PC-3 (cell line): ENCODE results near the gene ZBTB40. TPM values are rescaled to one million over a fixed set of nuclear protein-coding genes. Genes with fewer than 3 reads are reported as not detected.

ENCODE experiments used
- ATAC-seq: fragments of 200-7000 bp; cut with Tn5 transposase; 2 replicates; pipeline ENCODE4 v1.9.1; 2020; ENCODE audit warnings: mild to moderate bottlenecking, moderate library complexity
- BruUV-seq: library from RNA; stranded (reverse); fragments of 400-500 nt; replicated peaks from 2 replicates; lab custom pipeline; 2021; lab: Mats Ljungman, UMichigan
- CTCF ChIA-PET: fragments of 300-600 bp; sonication (Branson Sonifier 250); formaldehyde crosslinking; loops from one replicate; lab custom pipeline; 2022; ENCODE audit warnings: antibody characterized with exemption; lab: Charles Lee
- POLR2A ChIA-PET: fragments of 300-600 bp; sonication (Branson Sonifier 250); formaldehyde crosslinking; loops from one replicate; lab custom pipeline; 2022; ENCODE audit warnings: antibody characterized with exemption; ENCODE audit not compliant: unreplicated experiment; lab: Charles Lee
- DNase-seq: peaks from one replicate; pipeline ENCODE4 v3.0.0-alpha.2; 2015
- H2AFZ ChIP-seq: fragments of 300-600 bp; sonication (generic); 2 replicates; pipeline ENCODE4 v1.6.0; 2016; ENCODE audit warnings: antibody characterized with exemption, low read length
- H3F3A ChIP-seq: fragments of 300-600 bp; sonication (generic); one replicate; pipeline ENCODE4 v1.6.0; 2017; ENCODE audit warnings: antibody characterized with exemption, low read length, control low read depth, mild to moderate bottlenecking; ENCODE audit not compliant: unreplicated experiment
- H3K27ac ChIP-seq: fragments of 300-600 bp; sonication (generic); 2 replicates; pipeline ENCODE4 v1.5.1; 2016; ENCODE audit warnings: mild to moderate bottlenecking, low read length
- H3K27me3 ChIP-seq: fragments of 300-600 bp; sonication (generic); 2 replicates; pipeline ENCODE4 v1.6.1; 2016; ENCODE audit warnings: low read length, mixed read lengths
- H3K36me3 ChIP-seq: fragments of 300-600 bp; sonication (generic); 2 replicates; pipeline ENCODE4 v1.6.1; 2016; ENCODE audit warnings: low read depth, mixed run types, low read length, mixed read lengths
- H3K4me1 ChIP-seq: fragments of 300-600 bp; sonication (generic); 2 replicates; pipeline ENCODE4 v1.5.1; 2016; ENCODE audit warnings: low read length; ENCODE audit not compliant: insufficient read depth
- H3K4me2 ChIP-seq: fragments of 300-600 bp; sonication (generic); 2 replicates; pipeline ENCODE4 v1.6.0; 2016; ENCODE audit warnings: low read length
- H3K4me3 ChIP-seq: fragments of 300-600 bp; sonication (generic); 2 replicates; pipeline ENCODE4 v1.5.1; 2016; ENCODE audit warnings: mild to moderate bottlenecking, low read length, mixed read lengths
- H3K79me2 ChIP-seq: fragments of 300-600 bp; sonication (generic); 2 replicates; pipeline ENCODE4 v1.6.1; 2017; ENCODE audit warnings: low read length, mixed read lengths
- H3K9ac ChIP-seq: fragments of 300-600 bp; sonication (generic); 2 replicates; pipeline ENCODE4 v1.6.0; 2016; ENCODE audit warnings: mild to moderate bottlenecking, low read length
- H3K9me2 ChIP-seq: fragments of 300-600 bp; sonication (generic); replicated peaks from 2 replicates; pipeline ENCODE4 v1.6.1; 2016; ENCODE audit warnings: mixed run types, low read length, mixed read lengths
- H3K9me3 ChIP-seq: fragments of 300-600 bp; sonication (generic); 2 replicates; pipeline ENCODE4 v1.6.1; 2016; ENCODE audit warnings: low read length, mixed read lengths
- H4K20me1 ChIP-seq: fragments of 300-600 bp; sonication (generic); 2 replicates; pipeline ENCODE4 v1.6.1; 2016; ENCODE audit warnings: low read length, mixed read lengths
- EZH2 ChIP-seq: fragments of 300-600 bp; sonication (generic); IDR thresholded peaks from one replicate; pipeline ENCODE4 v1.6.1; 2017; ENCODE audit warnings: antibody characterized with exemption, mild to moderate bottlenecking, low read length; ENCODE audit not compliant: unreplicated experiment
- EZH2phosphoT487 ChIP-seq: fragments of 300-600 bp; sonication (generic); IDR thresholded peaks from 2 replicates; pipeline ENCODE4 v1.6.1; 2018; ENCODE audit warnings: mild to moderate bottlenecking, antibody characterized with exemption, low read length, borderline replicate concordance
- intact Hi-C: fragments of 100-400 bp; cut with micrococcal nuclease; formaldehyde crosslinking; loops from 2 replicates; pipeline ENCODE4 v1.9.0; 2023
- total RNA-seq: library from RNA; depleted of rRNA; stranded (reverse); fragments of >200 nt; gene quantifications from 2 replicates; pipeline ENCODE4 v1.2.3, GENCODE V29; 2014
- TF ChIP-seq, protein P1 (sequence below): fragments of 300-600 bp; sonication (generic); conservative IDR thresholded peaks from 2 replicates; pipeline ENCODE4 v1.5.1; 2017; ENCODE audit warnings: antibody characterized with exemption, low read depth, mild to moderate bottlenecking, low read length

The ZBTB40 gene
- total RNA-seq, 1 experiment from 2014 or later: 20.2 TPM

DNA sequence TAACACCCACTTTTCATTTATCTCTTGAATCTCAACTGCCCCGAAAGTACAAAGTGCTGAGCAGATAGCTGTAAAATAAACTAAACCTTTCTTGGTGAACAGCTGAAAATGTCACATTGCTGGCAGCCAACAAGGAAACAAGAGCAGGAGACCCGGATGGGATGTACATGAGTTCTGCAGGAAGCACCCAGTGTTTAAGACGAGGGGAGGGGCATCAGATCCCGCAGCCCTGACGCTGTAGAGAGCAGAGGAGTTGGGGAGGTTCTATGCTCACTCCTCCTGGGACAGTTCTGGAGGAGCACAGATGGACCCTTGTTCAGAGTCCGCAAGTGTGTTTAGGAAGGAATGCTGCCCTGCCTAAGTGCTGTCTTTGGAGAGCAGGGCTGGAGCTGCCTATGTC, 79.6 kb downstream of the ZBTB40 start:
- ChIA-PET CTCF (no interaction called here), POLR2A (no interaction called here)
- H3K27me3 ChIP-seq: no peaks in the 10 kb centered on the region
- no peaks in the 10 kb centered on the region for H3K9me2 ChIP-seq
- H3K27ac ChIP-seq: no peak overlapping the region
- no peaks in the 10 kb centered on the region for H3K36me3 ChIP-seq
- no peak overlapping the region for H2AFZ ChIP-seq
- H3K79me2 ChIP-seq: no peaks in the 10 kb centered on the region
- no peak for TF ChIP-seq EZH2phosphoT487
- TF ChIP-seq EZH2: no peak
- TF ChIP-seq, protein P1, sequence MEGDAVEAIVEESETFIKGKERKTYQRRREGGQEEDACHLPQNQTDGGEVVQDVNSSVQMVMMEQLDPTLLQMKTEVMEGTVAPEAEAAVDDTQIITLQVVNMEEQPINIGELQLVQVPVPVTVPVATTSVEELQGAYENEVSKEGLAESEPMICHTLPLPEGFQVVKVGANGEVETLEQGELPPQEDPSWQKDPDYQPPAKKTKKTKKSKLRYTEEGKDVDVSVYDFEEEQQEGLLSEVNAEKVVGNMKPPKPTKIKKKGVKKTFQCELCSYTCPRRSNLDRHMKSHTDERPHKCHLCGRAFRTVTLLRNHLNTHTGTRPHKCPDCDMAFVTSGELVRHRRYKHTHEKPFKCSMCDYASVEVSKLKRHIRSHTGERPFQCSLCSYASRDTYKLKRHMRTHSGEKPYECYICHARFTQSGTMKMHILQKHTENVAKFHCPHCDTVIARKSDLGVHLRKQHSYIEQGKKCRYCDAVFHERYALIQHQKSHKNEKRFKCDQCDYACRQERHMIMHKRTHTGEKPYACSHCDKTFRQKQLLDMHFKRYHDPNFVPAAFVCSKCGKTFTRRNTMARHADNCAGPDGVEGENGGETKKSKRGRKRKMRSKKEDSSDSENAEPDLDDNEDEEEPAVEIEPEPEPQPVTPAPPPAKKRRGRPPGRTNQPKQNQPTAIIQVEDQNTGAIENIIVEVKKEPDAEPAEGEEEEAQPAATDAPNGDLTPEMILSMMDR: no peak
- BruUV-seq: no TSS peak
- H3K9me3 ChIP-seq: no peaks in the 10 kb centered on the region
- no peak overlapping the region for H3K4me3 ChIP-seq
- no peak for DNase-seq
- intact Hi-C loops: no loop called here
- ATAC-seq: no peak
- no peaks in the 10 kb centered on the region for H4K20me1 ChIP-seq
- no peak overlapping the region for H3K9ac ChIP-seq
- no peaks in the 10 kb centered on the region for H3F3A ChIP-seq
- no peak overlapping the region for H3K4me2 ChIP-seq
- no peaks in the 10 kb centered on the region for H3K4me1 ChIP-seq

DNA sequence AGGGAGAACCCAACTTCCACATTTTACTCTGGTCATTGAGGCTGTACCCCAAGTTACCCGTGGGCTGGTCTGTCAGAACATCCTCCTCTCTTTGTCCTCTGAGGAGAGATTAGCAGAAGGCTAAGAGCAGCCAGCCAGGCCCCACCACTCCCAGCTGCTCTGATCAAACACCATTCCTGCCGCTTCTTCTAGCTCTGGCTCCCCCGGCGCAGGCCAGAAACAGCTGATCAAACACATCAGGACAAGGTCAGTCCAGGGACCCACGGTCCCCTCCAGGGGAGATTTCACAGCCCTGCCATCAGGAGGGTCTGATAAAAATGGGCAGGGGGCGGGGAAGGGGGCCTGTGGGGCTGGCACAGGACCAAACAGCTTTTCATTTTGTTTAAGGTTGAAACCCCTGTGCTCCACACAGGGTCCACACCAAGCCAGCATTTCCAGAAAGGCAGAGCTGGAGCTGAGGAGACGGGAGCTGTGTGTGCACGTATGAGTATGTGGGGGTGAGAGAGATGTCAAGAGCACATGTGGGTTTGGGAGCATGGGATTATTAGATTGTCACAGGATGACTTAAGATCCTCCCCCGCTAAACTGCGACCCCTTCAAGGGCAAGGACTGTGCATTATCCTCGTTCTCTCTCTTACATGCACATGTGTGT, 81.7 kb downstream of the ZBTB40 start:
- no peak overlapping the region for H3K4me3 ChIP-seq
- no TSS peak for BruUV-seq
- no peaks in the 10 kb centered on the region for H3K79me2 ChIP-seq
- ATAC-seq (no peak), DNase-seq (no peak)
- intact Hi-C loops: no loop called here
- no peaks in the 10 kb centered on the region for H3K9me3 ChIP-seq
- H3K4me2 ChIP-seq: no peak overlapping the region
- no peaks in the 10 kb centered on the region for H4K20me1 ChIP-seq
- no peaks in the 10 kb centered on the region for H3K4me1 ChIP-seq
- POLR2A ChIA-PET: no interaction called here
- CTCF ChIA-PET: no interaction called here
- H3K27me3 ChIP-seq: no peaks in the 10 kb centered on the region
- H3K36me3 ChIP-seq: no peaks in the 10 kb centered on the region
- no peak overlapping the region for H3K27ac ChIP-seq
- TF ChIP-seq EZH2 (no peak), EZH2phosphoT487 (no peak)
- TF ChIP-seq, protein P1: no peak
- H3K9ac ChIP-seq: no peak overlapping the region
- no peaks in the 10 kb centered on the region for H3F3A ChIP-seq
- H3K9me2 ChIP-seq: no peaks in the 10 kb centered on the region
- H2AFZ ChIP-seq: no peak overlapping the region

DNA sequence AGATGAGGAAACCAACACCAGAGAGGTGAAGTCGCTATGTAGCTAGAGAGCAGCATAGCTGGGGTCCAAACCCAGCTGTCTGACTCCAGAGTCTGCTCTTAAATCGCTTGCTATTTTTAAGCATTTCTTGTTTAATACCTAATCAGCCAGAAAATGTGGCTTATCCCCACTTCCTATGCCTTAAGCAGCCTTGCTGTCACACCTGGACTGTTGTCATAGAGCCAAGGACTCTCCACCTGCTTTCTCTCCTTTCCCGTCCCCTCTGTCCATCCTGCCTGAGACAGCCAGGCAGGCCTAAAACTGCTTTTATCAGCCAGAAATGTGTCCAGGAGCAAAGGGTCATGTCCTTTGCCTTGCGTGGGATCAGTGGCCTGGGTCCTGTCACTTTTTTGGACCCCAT, 83.3 kb downstream of the ZBTB40 start:
- H3K9ac ChIP-seq: no peak overlapping the region
- no peak overlapping the region for H2AFZ ChIP-seq
- H3K4me1 ChIP-seq: no peaks in the 10 kb centered on the region
- POLR2A ChIA-PET: no interaction called here
- no peak overlapping the region for H3K4me3 ChIP-seq
- H3K79me2 ChIP-seq: no peaks in the 10 kb centered on the region
- no peaks in the 10 kb centered on the region for H3F3A ChIP-seq
- DNase-seq (no peak), ATAC-seq (no peak)
- H3K4me2 ChIP-seq: no peak overlapping the region
- no peaks in the 10 kb centered on the region for H4K20me1 ChIP-seq
- intact Hi-C loops: no loop called here
- no peaks in the 10 kb centered on the region for H3K27me3 ChIP-seq
- H3K9me2 ChIP-seq: no peaks in the 10 kb centered on the region
- no peaks in the 10 kb centered on the region for H3K36me3 ChIP-seq
- CTCF ChIA-PET: no interaction called here
- H3K27ac ChIP-seq: no peak overlapping the region
- TF ChIP-seq EZH2phosphoT487: no peak
- TF ChIP-seq, protein P1: no peak
- TF ChIP-seq EZH2: no peak
- no TSS peak for BruUV-seq
- H3K9me3 ChIP-seq: no peaks in the 10 kb centered on the region
